Testis (tissue), 2 donors: ENCODE data around the gene LUZP1.

Source experiments
- POLR2A ChIP-seq: fragments of 450-650 bp; IDR thresholded peaks from one replicate; pipeline ENCODE4 v1.6.1; 2017; ENCODE audit warnings: antibody characterized with exemption, mild to moderate bottlenecking, moderate library complexity
- TF ChIP-seq, protein P1 (sequence below), 3 experiments: fragments of 450-650 bp in 2 of 3; fragments of 200-600 bp in 1 of 3; sonication (generic) in 1 of 3; IDR thresholded peaks; one replicate each; pipeline ENCODE4 v1.5.1; 2016 to 2019; ENCODE audit warnings: antibody characterized with exemption in 3 of 3, mild to moderate bottlenecking in 2 of 3, moderate library complexity in 1 of 3

DNA sequence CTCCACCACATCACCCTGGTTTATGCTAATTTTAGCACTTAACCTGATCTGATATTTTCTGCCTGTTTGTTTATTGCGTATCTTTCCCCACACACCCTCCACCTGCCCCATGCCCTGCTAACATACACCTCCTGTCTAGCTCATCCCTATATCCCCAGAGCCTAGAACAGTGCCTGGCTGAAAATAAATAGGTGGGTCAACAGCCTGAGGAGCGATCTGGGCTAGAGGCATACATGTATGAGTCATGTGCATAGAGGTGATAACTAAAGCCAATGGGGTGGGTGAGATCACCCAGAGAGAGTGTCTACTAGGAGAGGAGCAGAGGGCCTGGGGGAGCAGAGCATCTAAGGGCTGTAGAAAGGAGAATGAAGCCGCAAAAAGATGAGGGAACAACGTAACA lies 46.0 kb upstream of the LUZP1 start:
- TF ChIP-seq, protein P1, sequence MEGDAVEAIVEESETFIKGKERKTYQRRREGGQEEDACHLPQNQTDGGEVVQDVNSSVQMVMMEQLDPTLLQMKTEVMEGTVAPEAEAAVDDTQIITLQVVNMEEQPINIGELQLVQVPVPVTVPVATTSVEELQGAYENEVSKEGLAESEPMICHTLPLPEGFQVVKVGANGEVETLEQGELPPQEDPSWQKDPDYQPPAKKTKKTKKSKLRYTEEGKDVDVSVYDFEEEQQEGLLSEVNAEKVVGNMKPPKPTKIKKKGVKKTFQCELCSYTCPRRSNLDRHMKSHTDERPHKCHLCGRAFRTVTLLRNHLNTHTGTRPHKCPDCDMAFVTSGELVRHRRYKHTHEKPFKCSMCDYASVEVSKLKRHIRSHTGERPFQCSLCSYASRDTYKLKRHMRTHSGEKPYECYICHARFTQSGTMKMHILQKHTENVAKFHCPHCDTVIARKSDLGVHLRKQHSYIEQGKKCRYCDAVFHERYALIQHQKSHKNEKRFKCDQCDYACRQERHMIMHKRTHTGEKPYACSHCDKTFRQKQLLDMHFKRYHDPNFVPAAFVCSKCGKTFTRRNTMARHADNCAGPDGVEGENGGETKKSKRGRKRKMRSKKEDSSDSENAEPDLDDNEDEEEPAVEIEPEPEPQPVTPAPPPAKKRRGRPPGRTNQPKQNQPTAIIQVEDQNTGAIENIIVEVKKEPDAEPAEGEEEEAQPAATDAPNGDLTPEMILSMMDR (IDR thresholded peaks at IDR 0.05): no peak
- TF ChIP-seq POLR2A: no peak
